Mesendoderm (in vitro differentiated cells): ENCODE data around the gene PRRT4.
A peak's percentile ranks its signal among the peaks of the same experiment; 100 is the strongest.

Experiments
- DNase-seq: peaks from one replicate; pipeline ENCODE4 v3.0.0; 2013
- H2AK5ac ChIP-seq: 2 replicates; pipeline ENCODE4 v1.6.1; 2013; ENCODE audit warnings: low read length, inconsistent platforms
- H2BK120ac ChIP-seq: 2 replicates; pipeline ENCODE4 v1.6.1; 2013; ENCODE audit warnings: low read depth, mild to moderate bottlenecking, low read length, moderate library complexity, mixed read lengths
- H2BK15ac ChIP-seq: replicated peaks from 2 replicates; pipeline ENCODE4 v1.6.1; 2013; ENCODE audit warnings: low read depth, mild to moderate bottlenecking, moderate library complexity
- H2BK5ac ChIP-seq: 2 replicates; pipeline ENCODE4 v1.6.1; 2013; ENCODE audit warnings: low read length, inconsistent platforms
- H3K18ac ChIP-seq: 2 replicates; pipeline ENCODE4 v1.6.1; 2013; ENCODE audit warnings: mild to moderate bottlenecking, low read length, mixed read lengths
- H3K23ac ChIP-seq: one replicate; pipeline ENCODE4 v1.6.1; 2013; ENCODE audit warnings: low read length
- H3K27ac ChIP-seq: 2 replicates; pipeline ENCODE4 v1.5.1; 2013; ENCODE audit warnings: low read depth, mild to moderate bottlenecking, inconsistent platforms, low read length, moderate library complexity
- H3K27me3 ChIP-seq: 2 replicates; pipeline ENCODE4 v1.6.1; 2013; ENCODE audit warnings: low read length, control low read depth, mild to moderate bottlenecking, inconsistent platforms; ENCODE audit not compliant: insufficient read depth, poor library complexity
- H3K36me3 ChIP-seq: 2 replicates; pipeline ENCODE4 v1.6.1; 2013; ENCODE audit warnings: low read length, inconsistent platforms; ENCODE audit not compliant: control insufficient read depth, insufficient read depth
- H3K4ac ChIP-seq: one replicate; pipeline ENCODE4 v1.6.1; 2013; ENCODE audit warnings: low read depth, mild to moderate bottlenecking, low read length, moderate library complexity
- H3K4me1 ChIP-seq: 2 replicates; pipeline ENCODE4 v1.6.1; 2013; ENCODE audit warnings: low read depth, low read length, inconsistent platforms; ENCODE audit not compliant: control insufficient read depth
- H3K4me2 ChIP-seq: 2 replicates; pipeline ENCODE4 v1.6.1; 2013; ENCODE audit warnings: low read length
- H3K4me3 ChIP-seq: 2 replicates; pipeline ENCODE4 v1.5.1; 2013; ENCODE audit warnings: mild to moderate bottlenecking, low read length
- H3K56ac ChIP-seq: one replicate; pipeline ENCODE4 v1.6.1; 2013; ENCODE audit warnings: low read length
- H3K79me1 ChIP-seq: 2 replicates; pipeline ENCODE4 v1.6.1; 2013; ENCODE audit warnings: low read length, inconsistent platforms
- H3K79me2 ChIP-seq: 2 replicates; pipeline ENCODE4 v1.6.1; 2013; ENCODE audit warnings: mild to moderate bottlenecking, low read length; ENCODE audit not compliant: control insufficient read depth, insufficient read depth
- H3K9ac ChIP-seq: 2 replicates; pipeline ENCODE4 v1.6.1; 2013; ENCODE audit warnings: low read length, inconsistent platforms
- H4K5ac ChIP-seq: one replicate; pipeline ENCODE4 v1.6.1; 2013; ENCODE audit warnings: low read length
- H4K8ac ChIP-seq: one replicate; pipeline ENCODE4 v1.6.1; 2013; ENCODE audit warnings: low read depth, mild to moderate bottlenecking, control low read depth, low read length, moderate library complexity
- WGBS: extraction: QIAGEN DNeasy Blood & Tissue Kit; methylation state at CpG from one replicate; pipeline ENCODE4 v1.1.7; 2013; ENCODE audit warnings: low lambda C conversion rate, missing lambda C conversion rate; ENCODE audit not compliant: insufficient coverage; ENCODE audit errors: extremely low coverage; 5-methylcytosine and 5-hydroxymethylcytosine counted together

The PRRT4 gene

GRCh38 chr7:128352153-128352537 lies 9.3 kb downstream of the PRRT4 start:
- no peaks in the 10 kb centered on the region for H3K79me1 ChIP-seq
- no peak overlapping the region for H2AK5ac ChIP-seq
- no peak overlapping the region for H3K4me3 ChIP-seq
- H3K4me2 ChIP-seq: no peak overlapping the region
- H2BK15ac ChIP-seq: no peak overlapping the region
- no peaks in the 10 kb centered on the region for H3K4me1 ChIP-seq
- H3K27ac ChIP-seq: no peak overlapping the region
- H4K5ac ChIP-seq: no peak overlapping the region
- no peak overlapping the region for H3K23ac ChIP-seq
- no peaks in the 10 kb centered on the region for H3K79me2 ChIP-seq
- H3K36me3 ChIP-seq: no peaks in the 10 kb centered on the region
- peak; percentile 89 for DNase-seq
- peak overlapping the region; percentile 58 for H3K56ac ChIP-seq
- no peak overlapping the region for H3K18ac ChIP-seq
- H3K4ac ChIP-seq: no peak overlapping the region
- no CpG with 5 or more reads among the region's 34 CpGs for WGBS
- H3K9ac ChIP-seq: no peak overlapping the region
- no peak overlapping the region for H4K8ac ChIP-seq
- no peak overlapping the region for H2BK120ac ChIP-seq
- H3K27me3 ChIP-seq: peaks cover 14% of the 10 kb centered on the region
- H2BK5ac ChIP-seq: no peak overlapping the region

- Histone ChIP-seq H2BK5ac (no peak overlapping the region), H3K4me2 (no peak overlapping the region), H3K4me1 (no peaks in the 10 kb centered on the region), H3K36me3 (no peaks in the 10 kb centered on the region), H2BK15ac (no peak overlapping the region), H3K56ac (peak overlapping the region; percentile 49), H3K4ac (no peak overlapping the region), H3K27me3 (peaks cover 14% of the 10 kb centered on the region), H3K4me3 (no peak overlapping the region), H4K5ac (no peak overlapping the region), H4K8ac (no peak overlapping the region), H3K23ac (no peak overlapping the region), H3K27ac (no peak overlapping the region), H3K9ac (no peak overlapping the region), H3K18ac (no peak overlapping the region), H2AK5ac (no peak overlapping the region), H3K79me2 (no peaks in the 10 kb centered on the region), H3K79me1 (no peaks in the 10 kb centered on the region), H2BK120ac (no peak overlapping the region)
- no CpG with 5 or more reads among the region's 97 CpGs for WGBS
- DNase-seq: peak; percentile 40
These were observed 10.0 kb downstream of the PRRT4 start for GRCh38 chr7:128351296-128352152.

- H2BK15ac ChIP-seq: no peak overlapping the region
- H3K36me3 ChIP-seq: no peaks in the 10 kb centered on the region
- no peak overlapping the region for H3K4me3 ChIP-seq
- no peak overlapping the region for H2AK5ac ChIP-seq
- no peak overlapping the region for H3K18ac ChIP-seq
- no peak overlapping the region for H3K4ac ChIP-seq
- H3K27ac ChIP-seq: no peak overlapping the region
- no peak overlapping the region for H2BK120ac ChIP-seq
- DNase-seq: no peak
- no peaks in the 10 kb centered on the region for H3K79me1 ChIP-seq
- no peak overlapping the region for H3K56ac ChIP-seq
- no peak overlapping the region for H3K4me2 ChIP-seq
- no peak overlapping the region for H3K9ac ChIP-seq
- H4K5ac ChIP-seq: no peak overlapping the region
- H4K8ac ChIP-seq: no peak overlapping the region
- H3K27me3 ChIP-seq: peaks cover 14% of the 10 kb centered on the region
- no peak overlapping the region for H2BK5ac ChIP-seq
- no peaks in the 10 kb centered on the region for H3K4me1 ChIP-seq
- WGBS: no CpG with 5 or more reads among the region's 35 CpGs
- H3K23ac ChIP-seq: no peak overlapping the region
- H3K79me2 ChIP-seq: no peaks in the 10 kb centered on the region
These were observed 10.7 kb downstream of the PRRT4 start for GRCh38 chr7:128350708-128351295.

- peaks cover 14% of the 10 kb centered on the region for H3K27me3 ChIP-seq
- no peaks in the 10 kb centered on the region for H3K36me3 ChIP-seq
- H2BK120ac ChIP-seq: no peak overlapping the region
- H3K79me2 ChIP-seq: no peaks in the 10 kb centered on the region
- no peak overlapping the region for H4K8ac ChIP-seq
- H3K4me3 ChIP-seq: no peak overlapping the region
- no peak overlapping the region for H3K23ac ChIP-seq
- DNase-seq: no peak
- WGBS: no CpG with 5 or more reads among the region's 4 CpGs
- no peak overlapping the region for H3K18ac ChIP-seq
- no peaks in the 10 kb centered on the region for H3K4me1 ChIP-seq
- no peak overlapping the region for H4K5ac ChIP-seq
- H3K27ac ChIP-seq: no peak overlapping the region
- no peaks in the 10 kb centered on the region for H3K79me1 ChIP-seq
- no peak overlapping the region for H2AK5ac ChIP-seq
- H2BK15ac ChIP-seq: no peak overlapping the region
- H3K4me2 ChIP-seq: no peak overlapping the region
- H3K9ac ChIP-seq: no peak overlapping the region
- no peak overlapping the region for H2BK5ac ChIP-seq
- H3K4ac ChIP-seq: no peak overlapping the region
- H3K56ac ChIP-seq: no peak overlapping the region
These were observed 12.0 kb downstream of the PRRT4 start for GRCh38 chr7:128349466-128349825.

- Histone ChIP-seq H3K23ac (no peak overlapping the region), H4K8ac (no peak overlapping the region), H4K5ac (no peak overlapping the region), H3K9ac (no peak overlapping the region), H3K4ac (no peak overlapping the region), H2AK5ac (no peak overlapping the region), H3K18ac (no peak overlapping the region), H3K27ac (no peak overlapping the region), H3K36me3 (no peaks in the 10 kb centered on the region), H3K4me1 (peaks cover 2% of the 10 kb centered on the region), H2BK5ac (no peak overlapping the region), H3K4me2 (no peak overlapping the region), H3K79me1 (peaks cover 6% of the 10 kb centered on the region), H3K79me2 (peaks cover 7% of the 10 kb centered on the region), H3K56ac (no peak overlapping the region), H2BK15ac (no peak overlapping the region), H3K27me3 (peaks cover 10% of the 10 kb centered on the region), H2BK120ac (no peak overlapping the region), H3K4me3 (no peak overlapping the region)
- DNase-seq: peak; percentile 56
- WGBS: no CpG with 5 or more reads among the region's 2 CpGs
These were observed 13.8 kb downstream of the PRRT4 start for GRCh38 chr7:128347647-128348097.
